CD4-positive, alpha-beta memory T cell (primary cell): ENCODE results near the gene DOCK10. TPM values are rescaled to one million over a fixed set of nuclear protein-coding genes. Genes with fewer than 3 reads are reported as not detected.

Source experiments
- CTCF ChIA-PET: fragments of 350-600 bp; sonication (Branson Sonifier 250); formaldehyde crosslinking; loops from one replicate; lab custom pipeline; 2021; ENCODE audit warnings: inconsistent platforms; ENCODE audit not compliant: partially characterized antibody; lab: Charles Lee
- POLR2A ChIA-PET: fragments of 350-600 bp; sonication (Branson Sonifier 250); formaldehyde crosslinking; loops from one replicate; lab custom pipeline; 2021; ENCODE audit not compliant: partially characterized antibody; lab: Charles Lee
- DNase-seq, 5 donors: peaks; one replicate each; pipeline versions ENCODE4 v3.0.0 to v3.0.0-alpha.2; 2020 to 2022; ENCODE audit warnings: mixed read lengths in 1 of 5
- H3K27ac ChIP-seq: one replicate; pipeline ENCODE4 v1.7.0; 2013; ENCODE audit warnings: low read depth, low read length
- H3K27me3 ChIP-seq: 2 replicates; pipeline ENCODE4 v1.7.0; 2013; ENCODE audit warnings: mild to moderate bottlenecking, low read length, moderate library complexity; ENCODE audit not compliant: insufficient read depth
- H3K36me3 ChIP-seq: 2 replicates; pipeline ENCODE4 v1.7.0; 2013; ENCODE audit warnings: mild to moderate bottlenecking, low read length, moderate library complexity; ENCODE audit not compliant: insufficient read depth
- H3K4me1 ChIP-seq: 2 replicates; pipeline ENCODE4 v1.7.0; 2013; ENCODE audit warnings: mild to moderate bottlenecking, low read length, moderate library complexity; ENCODE audit not compliant: insufficient read depth
- H3K4me3 ChIP-seq, 2 donors: one replicate each; pipeline ENCODE4 v1.7.0; 2013; ENCODE audit warnings: low read length in 2 of 2, mild to moderate bottlenecking in 1 of 2
- H3K9me3 ChIP-seq, 2 donors: one replicate each; pipeline ENCODE4 v1.7.0; 2013; ENCODE audit warnings: low read length in 2 of 2, control low read depth in 1 of 2; ENCODE audit not compliant: control insufficient read depth in 1 of 2
- H3K27ac Mint-ChIP-seq, 7 donors: one replicate each; pipeline ENCODE4 v1.8.0; 2020 to 2021; ENCODE audit warnings: mixed read lengths in 7 of 7, mild to moderate bottlenecking in 6 of 7, inconsistent platforms in 3 of 7, moderate library complexity in 3 of 7
- H3K27me3 Mint-ChIP-seq, 2 donors: one replicate each; pipeline ENCODE4 v1.8.0; 2020 to 2021; ENCODE audit warnings: mixed read lengths in 2 of 2
- H3K36me3 Mint-ChIP-seq, 2 donors: one replicate each; pipeline ENCODE4 v1.8.0; 2020 to 2021; ENCODE audit warnings: mixed read lengths in 2 of 2, inconsistent platforms in 1 of 2, mild to moderate bottlenecking in 1 of 2
- H3K4me1 Mint-ChIP-seq, 4 donors: one replicate each; pipeline ENCODE4 v1.8.0; 2020 to 2021; ENCODE audit warnings: mixed read lengths in 4 of 4, mild to moderate bottlenecking in 1 of 4
- H3K4me3 Mint-ChIP-seq, 8 donors: one replicate each; pipeline ENCODE4 v1.8.0; 2020 to 2021; ENCODE audit warnings: mixed read lengths in 8 of 8, mild to moderate bottlenecking in 7 of 8, moderate library complexity in 6 of 8, inconsistent platforms in 3 of 8
- H3K9me3 Mint-ChIP-seq, 8 donors: one replicate each; pipeline ENCODE4 v1.8.0; 2020 to 2021; ENCODE audit warnings: mixed read lengths in 8 of 8, mild to moderate bottlenecking in 5 of 8, inconsistent platforms in 3 of 8, moderate library complexity in 1 of 8
- intact Hi-C: fragments of 100-400 bp; cut with micrococcal nuclease; formaldehyde crosslinking; loops from one replicate; pipeline ENCODE4 v1.15.1; 2023
- polyA plus RNA-seq, 2 donors: library from polyadenylated mRNA; unstranded; fragments of 300-500 nt; fragmentation: Illumina TruSeq; gene quantifications; one replicate each; pipeline ENCODE4 v1.2.3, GENCODE V29; 2021
- total RNA-seq, 2 experiments: library from RNA; stranded (reverse); gene quantifications; one replicate each; pipeline ENCODE4 v1.2.3, GENCODE V29; 2021

The DOCK10 gene
- total and polyA plus RNA-seq, 4 experiments from 2014 or later: 26.0 to 186 (median 125) TPM

DNA sequence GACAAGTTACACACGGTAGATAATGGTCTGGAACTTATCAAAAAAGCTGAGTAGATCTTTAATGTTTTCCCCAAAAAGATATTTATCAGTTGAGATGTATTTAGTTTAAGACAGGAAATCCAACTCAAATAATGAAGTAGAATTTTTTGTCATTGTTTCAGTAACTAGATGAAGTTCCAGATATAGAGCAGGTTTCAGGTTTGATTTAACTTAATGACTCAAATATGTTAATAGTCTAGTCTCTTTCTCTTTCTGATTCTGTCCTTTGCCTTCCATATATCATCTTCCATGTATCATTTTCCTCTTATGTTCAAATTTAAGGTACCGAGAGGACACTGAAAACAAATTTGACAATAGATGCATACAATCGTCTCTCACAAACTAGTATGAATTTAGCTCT, 23.6 kb upstream of the DOCK10 start:
- H3K36me3 ChIP-seq: no peaks in the 10 kb centered on the region
- H3K27ac Mint-ChIP-seq: no peak overlapping the region
- H3K9me3 Mint-ChIP-seq: peaks cover 3 to 27% (median 14%) of the 10 kb centered on the region in 8 donors
- ChIA-PET CTCF (interaction anchor here (1.7 kb wide), 1 partner anchor 13 kb away, joined by 9 read pairs; no protein-coding TSS in a partner anchor), POLR2A (interaction anchor here (0.7 to 1.9 kb wide), 3 partner anchors 10 to 42 kb away, joined by 3 to 11 read pairs (median 4); no protein-coding TSS in a partner anchor)
- H3K4me3 Mint-ChIP-seq: no peak overlapping the region
- no peaks in the 10 kb centered on the region for H3K27me3 ChIP-seq
- peaks cover 0 to 2% of the 10 kb centered on the region in 2 donors for H3K27me3 Mint-ChIP-seq
- no peak overlapping the region for H3K4me3 ChIP-seq
- H3K9me3 ChIP-seq: no peaks in the 10 kb centered on the region
- intact Hi-C loops: no loop called here
- peaks cover 29 to 44% (median 34%) of the 10 kb centered on the region in 4 donors for H3K4me1 Mint-ChIP-seq
- peaks cover 22% of the 10 kb centered on the region for H3K4me1 ChIP-seq
- no peak for DNase-seq
- H3K27ac ChIP-seq: no peak overlapping the region
- peaks cover 4 to 14% of the 10 kb centered on the region in 2 donors for H3K36me3 Mint-ChIP-seq

DNA sequence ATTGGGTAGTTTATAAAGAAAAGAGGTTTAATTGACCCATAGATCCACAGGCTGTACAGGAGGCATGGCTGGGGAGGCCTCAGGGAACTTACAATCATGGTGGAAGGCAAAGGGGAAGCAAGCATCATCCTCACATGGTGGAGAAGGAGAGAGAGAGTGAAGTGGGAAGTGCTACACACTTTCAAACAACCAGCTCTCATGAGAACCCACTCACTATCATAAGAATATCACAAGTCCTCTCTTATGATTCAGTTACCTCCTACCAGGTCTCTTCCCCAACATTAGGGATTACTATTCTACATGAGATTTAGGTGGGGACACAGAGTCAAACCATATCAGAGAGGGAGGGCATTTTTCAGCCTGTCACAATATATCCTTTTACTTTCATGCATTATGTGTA, 22.7 kb upstream of the DOCK10 start:
- Histone ChIP-seq H3K4me1 (peaks cover 22% of the 10 kb centered on the region), H3K9me3 (no peaks in the 10 kb centered on the region), H3K27ac (no peak overlapping the region), H3K4me3 (no peak overlapping the region), H3K27me3 (no peaks in the 10 kb centered on the region), H3K36me3 (no peaks in the 10 kb centered on the region)
- Mint-ChIP-seq H3K27ac (peak overlapping the region in 6 of 7 donors; percentile 1 to 91 (median 64)), H3K27me3 (peaks cover 0 to 2% of the 10 kb centered on the region in 2 donors), H3K9me3 (peaks cover 3 to 27% (median 14%) of the 10 kb centered on the region in 8 donors), H3K4me3 (peak overlapping the region in 5 of 8 donors; percentile 54 to 68 (median 58)), H3K4me1 (peaks cover 29 to 44% (median 34%) of the 10 kb centered on the region in 4 donors), H3K36me3 (peaks cover 4 to 14% of the 10 kb centered on the region in 2 donors)
- CTCF ChIA-PET: interaction anchor here (0.7 to 1.7 kb wide), 2 partner anchors 12 to 25 kb away, joined by 3 to 9 read pairs; no protein-coding TSS in a partner anchor
- DNase-seq: no peak
- POLR2A ChIA-PET: interaction anchor here (0.6 to 3.7 kb wide), 3 partner anchors 9 to 1708 kb away, joined by 3 to 12 read pairs (median 11); no protein-coding TSS in a partner anchor
- intact Hi-C loops: loop anchor here (1.0 kb wide), 1 partner anchor 10 kb away; no protein-coding TSS in a partner anchor

DNA sequence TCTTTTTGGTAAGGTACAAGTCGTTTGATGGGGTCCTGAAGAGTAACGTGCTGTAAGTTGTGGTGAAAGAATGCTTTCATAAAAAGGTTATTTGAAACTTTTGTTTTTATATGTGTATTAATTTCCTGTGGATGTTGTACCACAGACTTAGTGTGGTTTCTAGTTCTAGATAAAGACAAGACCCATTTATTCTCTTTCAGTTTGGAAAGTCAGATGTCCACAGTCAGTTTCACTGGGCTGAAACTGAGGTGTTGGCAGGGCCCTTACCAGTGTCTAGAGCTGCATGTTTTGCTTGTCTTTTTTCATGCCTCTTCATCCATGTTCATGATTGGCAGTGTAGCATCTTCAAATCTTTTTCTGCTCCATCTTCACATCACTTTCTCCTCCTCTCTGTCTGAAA, 22.1 kb upstream of the DOCK10 start:
- peaks cover 29 to 44% (median 34%) of the 10 kb centered on the region in 4 donors for H3K4me1 Mint-ChIP-seq
- peaks cover 3 to 27% (median 15%) of the 10 kb centered on the region in 8 donors for H3K9me3 Mint-ChIP-seq
- H3K9me3 ChIP-seq: no peaks in the 10 kb centered on the region
- no peaks in the 10 kb centered on the region for H3K27me3 ChIP-seq
- ChIA-PET POLR2A (interaction anchor here (0.6 to 3.7 kb wide), 3 partner anchors 11 to 1708 kb away, joined by 3 to 12 read pairs (median 3); partner anchors contain the start of gene DOCK10), CTCF (interaction anchor here (0.7 to 1.7 kb wide), 3 partner anchors 10 to 24 kb away, joined by 3 to 9 read pairs (median 3); no protein-coding TSS in a partner anchor)
- no peaks in the 10 kb centered on the region for H3K36me3 ChIP-seq
- peak overlapping the region in 7 of 8 donors; percentile 14 to 68 (median 58) for H3K4me3 Mint-ChIP-seq
- H3K4me1 ChIP-seq: peaks cover 22% of the 10 kb centered on the region
- H3K4me3 ChIP-seq: no peak overlapping the region
- H3K27ac Mint-ChIP-seq: peak overlapping the region; percentile 1 to 91 (median 64)
- DNase-seq: no peak
- peaks cover 0 to under 1% of the 10 kb centered on the region in 2 donors for H3K27me3 Mint-ChIP-seq
- intact Hi-C loops: loop anchor here (1.0 kb wide), 1 partner anchor 9 kb away; no protein-coding TSS in a partner anchor
- H3K36me3 Mint-ChIP-seq: peaks cover 4 to 14% of the 10 kb centered on the region in 2 donors
- no peak overlapping the region for H3K27ac ChIP-seq

DNA sequence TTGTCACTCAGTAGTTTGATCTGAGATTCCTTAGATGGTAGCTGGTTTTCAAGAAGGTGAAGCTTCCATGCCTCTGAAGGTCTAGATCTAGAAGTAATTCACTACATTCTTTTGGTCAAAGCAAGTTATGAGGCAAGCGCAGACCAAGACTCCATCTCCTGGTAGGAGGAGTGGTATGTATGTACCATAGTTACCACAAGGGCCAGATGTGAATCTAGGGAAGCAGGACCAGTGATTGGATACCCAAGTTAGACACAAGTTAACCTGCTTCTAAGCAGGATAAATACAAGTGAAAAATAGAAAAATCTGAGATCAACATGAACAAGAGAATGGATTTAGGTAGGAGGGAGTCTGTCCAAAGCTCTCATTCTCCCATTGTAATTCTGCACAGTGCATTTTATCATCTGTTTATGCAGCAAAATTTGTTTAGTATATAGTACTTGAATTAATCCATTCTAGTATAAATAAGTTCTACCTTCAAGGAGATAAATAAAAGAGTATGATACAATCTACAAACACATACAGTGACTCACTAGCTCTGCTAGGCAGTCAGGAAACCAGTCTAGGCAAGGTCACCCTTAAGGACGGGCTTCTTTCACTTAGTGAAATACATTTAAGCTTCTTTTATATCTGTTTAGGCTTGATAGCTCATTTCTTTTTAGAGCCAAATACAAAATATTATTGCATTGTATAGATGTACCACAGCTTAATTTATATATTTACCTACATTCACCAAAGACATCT, 14.2 kb upstream of the DOCK10 start:
- Histone ChIP-seq H3K27ac (no peak overlapping the region), H3K36me3 (no peaks in the 10 kb centered on the region), H3K27me3 (no peaks in the 10 kb centered on the region), H3K9me3 (no peaks in the 10 kb centered on the region), H3K4me1 (peaks cover 63% of the 10 kb centered on the region), H3K4me3 (no peak overlapping the region)
- H3K4me1 Mint-ChIP-seq: peaks cover 38 to 68% (median 53%) of the 10 kb centered on the region in 4 donors
- ChIA-PET CTCF (interaction anchor here (1.4 to 5.1 kb wide), 4 partner anchors 14 to 123 kb away, joined by 3 to 47 read pairs (median 4); partner anchors contain the start of gene DOCK10), POLR2A (interaction anchor here (0.5 to 5.2 kb wide), 8 partner anchors 9 to 471 kb away, joined by 3 to 154 read pairs (median 3); partner anchors contain the start of gene DOCK10)
- no peaks in the 10 kb centered on the region for H3K36me3 Mint-ChIP-seq
- H3K27ac Mint-ChIP-seq: peak overlapping the region; percentile 29 to 87 (median 43)
- no peaks in the 10 kb centered on the region for H3K27me3 Mint-ChIP-seq
- intact Hi-C loops: loop anchor here (2.0 kb wide), 1 partner anchor 16 kb away; no protein-coding TSS in a partner anchor
- peaks cover 0 to 4% (median 0%) of the 10 kb centered on the region in 8 donors for H3K9me3 Mint-ChIP-seq
- DNase-seq: peak in 1 of 5 donors; percentile 47
- peak overlapping the region; percentile 11 to 62 (median 41) for H3K4me3 Mint-ChIP-seq

DNA sequence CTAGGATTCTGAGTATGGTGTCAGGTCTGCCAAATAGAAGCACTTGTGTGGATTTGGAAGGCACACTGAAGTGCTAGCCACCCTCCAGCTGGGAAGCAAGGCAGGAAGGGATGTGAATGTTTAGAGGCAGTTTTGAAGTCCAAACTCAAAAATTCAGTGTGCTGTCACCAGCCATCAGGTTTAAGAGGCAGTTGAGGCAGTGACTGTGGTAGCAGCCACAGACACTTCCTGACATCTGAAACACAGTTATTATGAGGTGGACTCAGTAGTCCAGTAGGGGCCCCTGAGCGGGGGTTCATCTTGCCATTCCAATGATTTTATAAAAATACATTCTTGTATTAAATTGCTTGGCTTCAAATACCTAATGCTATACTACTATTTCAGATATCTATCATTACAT, 13.4 kb upstream of the DOCK10 start:
- Histone ChIP-seq H3K9me3 (no peaks in the 10 kb centered on the region), H3K4me3 (no peak overlapping the region), H3K4me1 (peaks cover 69% of the 10 kb centered on the region), H3K27ac (no peak overlapping the region), H3K36me3 (no peaks in the 10 kb centered on the region), H3K27me3 (no peaks in the 10 kb centered on the region)
- peaks cover 42 to 76% (median 58%) of the 10 kb centered on the region in 4 donors for H3K4me1 Mint-ChIP-seq
- H3K36me3 Mint-ChIP-seq: no peaks in the 10 kb centered on the region
- intact Hi-C loops: loop anchor here (1.0 to 2.0 kb wide), 2 partner anchors 9 to 15 kb away; no protein-coding TSS in a partner anchor
- CTCF ChIA-PET: interaction anchor here (0.8 to 5.1 kb wide), 6 partner anchors 12 to 123 kb away, joined by 3 to 47 read pairs (median 4); partner anchors contain the start of gene DOCK10
- POLR2A ChIA-PET: interaction anchor here (0.7 to 5.2 kb wide), 5 partner anchors 10 to 470 kb away, joined by 3 to 154 read pairs (median 4); partner anchors contain the start of gene DOCK10
- H3K9me3 Mint-ChIP-seq: peaks cover 0 to 4% (median 0%) of the 10 kb centered on the region in 8 donors
- DNase-seq: no peak
- H3K27ac Mint-ChIP-seq: peak overlapping the region in 5 of 7 donors; percentile 31 to 87 (median 58)
- H3K4me3 Mint-ChIP-seq: peak overlapping the region in 6 of 8 donors; percentile 10 to 75 (median 52)
- H3K27me3 Mint-ChIP-seq: no peaks in the 10 kb centered on the region

DNA sequence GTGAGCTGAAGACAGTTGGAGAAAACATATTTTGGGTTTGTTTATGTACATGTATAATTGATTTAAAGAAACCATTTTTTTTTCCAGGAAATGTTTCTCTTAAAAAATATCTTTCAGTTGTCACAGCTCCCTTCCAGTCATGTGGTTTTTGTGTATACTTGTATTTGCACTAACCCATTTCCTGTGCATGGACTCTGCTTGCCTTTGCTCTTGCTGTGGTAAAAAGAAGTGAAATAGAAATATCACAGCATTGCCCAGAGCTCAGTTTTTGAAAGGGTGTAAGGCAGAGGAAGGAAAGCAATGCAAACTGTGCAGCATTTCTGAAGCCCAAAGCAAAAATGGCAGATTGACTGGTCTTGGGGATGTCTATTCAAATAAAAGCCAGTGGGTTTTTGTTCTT, 10.4 kb upstream of the DOCK10 start:
- H3K9me3 ChIP-seq: no peaks in the 10 kb centered on the region
- Mint-ChIP-seq H3K27ac (peak overlapping the region; percentile 6 to 82 (median 31)), H3K4me1 (peaks cover 46 to 72% (median 57%) of the 10 kb centered on the region in 4 donors), H3K27me3 (no peaks in the 10 kb centered on the region), H3K36me3 (peaks cover 0 to 3% of the 10 kb centered on the region in 2 donors), H3K9me3 (no peaks in the 10 kb centered on the region), H3K4me3 (peak overlapping the region in 7 of 8 donors; percentile 54 to 72 (median 62))
- H3K27me3 ChIP-seq: no peaks in the 10 kb centered on the region
- intact Hi-C loops: loop anchor here (1.0 kb wide), 1 partner anchor 11 kb away; no protein-coding TSS in a partner anchor
- H3K27ac ChIP-seq: peak overlapping the region; percentile 27
- no peaks in the 10 kb centered on the region for H3K36me3 ChIP-seq
- ChIA-PET POLR2A (interaction anchor here (0.6 to 5.2 kb wide), 17 partner anchors 8 to 1783 kb away, joined by 3 to 154 read pairs (median 4); partner anchors contain the start of genes DOCK10 and RHBDD1), CTCF (interaction anchor here (0.5 to 5.1 kb wide), 9 partner anchors 10 to 108 kb away, joined by 3 to 47 read pairs (median 3); partner anchors contain the start of gene DOCK10)
- peak; percentile 50 to 72 (median 58) for DNase-seq
- H3K4me1 ChIP-seq: peaks cover 68% of the 10 kb centered on the region
- peak overlapping the region in 1 of 2 donors; percentile 26 for H3K4me3 ChIP-seq
